Measurements from ENCODE around the gene ATP6V0A1. TPM values are rescaled to one million over a fixed set of nuclear protein-coding genes. Genes with fewer than 3 reads are reported as not detected.

ATP6V0A1 gene
- polyA plus RNA-seq, 2 donors: 27.0 to 27.5 TPM

DNA sequence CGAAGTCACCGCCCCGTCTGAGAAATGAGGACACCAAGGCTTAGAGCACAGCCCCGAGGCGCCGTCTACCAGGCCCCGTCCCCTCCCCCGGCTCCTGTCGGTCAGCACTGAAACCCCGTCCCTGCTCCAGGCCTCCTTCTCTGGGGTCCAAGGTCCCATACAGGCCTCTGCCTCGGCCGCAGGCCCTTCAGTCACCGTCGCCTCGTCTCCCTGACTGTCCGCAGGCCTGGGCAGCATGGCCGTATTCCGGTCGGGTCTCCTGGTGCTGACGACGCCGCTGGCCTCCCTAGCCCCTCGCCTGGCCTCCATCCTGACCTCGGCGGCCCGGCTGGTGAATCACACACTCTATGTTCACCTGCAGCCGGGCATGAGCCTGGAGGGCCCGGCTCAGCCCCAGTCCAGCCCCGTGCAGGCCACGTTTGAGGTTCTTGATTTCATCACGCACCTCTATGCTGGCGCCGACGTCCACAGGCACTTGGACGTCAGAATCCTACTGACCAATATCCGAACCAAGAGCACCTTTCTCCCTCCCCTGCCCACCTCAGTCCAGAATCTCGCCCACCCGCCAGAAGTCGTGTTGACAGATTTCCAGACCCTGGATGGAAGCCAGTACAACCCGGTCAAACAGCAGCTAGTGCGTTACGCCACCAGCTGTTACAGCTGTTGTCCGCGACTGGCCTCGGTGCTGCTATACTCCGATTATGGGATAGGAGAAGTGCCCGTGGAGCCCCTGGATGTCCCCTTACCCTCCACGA lies 103.9 kb downstream of the ATP6V0A1 start:
- no peaks in the 10 kb centered on the region for H3K27me3 ChIP-seq (ENCODE audit: control insufficient read depth in 1 of 2, insufficient read depth in 2 of 2, low read length in 2 of 2)
- WGBS, 2 donors: 7 to 8% methylated on average over 47 to 48 of the region's 48 CpGs
- peak overlapping the region; percentile 89 to 97 for H3K27ac ChIP-seq (ENCODE audit: low read depth in 2 of 2, low read length in 1 of 2)
- peak overlapping the region; percentile 91 for H3K4me3 ChIP-seq (ENCODE audit: low read depth in 1 of 2, low read length in 2 of 2)
- peaks cover 3 to 18% of the 10 kb centered on the region in 2 donors for H3K36me3 ChIP-seq (ENCODE audit: control insufficient read depth in 2 of 2, insufficient read depth in 2 of 2, low read length in 1 of 2)
- H3K9me3 ChIP-seq (ENCODE audit: control insufficient read depth in 2 of 2, insufficient read depth in 1 of 2, low read depth in 1 of 2, low read length in 1 of 2): no peaks in the 10 kb centered on the region
- peaks cover 13 to 32% of the 10 kb centered on the region in 2 donors for H3K4me1 ChIP-seq (ENCODE audit: control insufficient read depth in 2 of 2, insufficient read depth in 2 of 2, low read length in 1 of 2)

DNA sequence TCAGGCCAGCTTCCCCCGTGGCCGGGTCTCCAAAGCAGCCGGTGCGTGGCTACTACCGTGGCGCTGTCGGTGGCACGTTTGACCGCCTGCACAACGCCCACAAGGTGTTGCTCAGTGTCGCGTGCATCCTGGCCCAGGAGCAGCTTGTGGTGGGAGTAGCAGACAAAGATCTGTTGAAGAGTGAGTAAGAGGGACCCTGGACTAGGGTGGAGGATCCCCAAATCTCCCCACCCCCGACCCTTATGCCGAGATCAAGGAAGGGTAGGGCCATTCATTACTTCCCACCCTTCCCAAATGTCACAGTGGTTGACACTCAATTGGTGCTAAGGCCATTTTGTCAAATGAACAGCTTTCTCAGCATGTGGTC lies 104.4 kb downstream of the ATP6V0A1 start:
- H3K4me1 ChIP-seq (ENCODE audit: control insufficient read depth in 2 of 2, insufficient read depth in 2 of 2, low read length in 1 of 2): peaks cover 13 to 35% of the 10 kb centered on the region in 2 donors
- WGBS, 2 donors: 53 to 60% methylated on average over 14 of the region's 14 CpGs
- peak overlapping the region; percentile 91 for H3K4me3 ChIP-seq (ENCODE audit: low read depth in 1 of 2, low read length in 2 of 2)
- H3K27ac ChIP-seq (ENCODE audit: low read depth in 2 of 2, low read length in 1 of 2): peak overlapping the region; percentile 89 to 97
- H3K36me3 ChIP-seq (ENCODE audit: control insufficient read depth in 2 of 2, insufficient read depth in 2 of 2, low read length in 1 of 2): peaks cover 3 to 18% of the 10 kb centered on the region in 2 donors
- H3K27me3 ChIP-seq (ENCODE audit: control insufficient read depth in 1 of 2, insufficient read depth in 2 of 2, low read length in 2 of 2): no peaks in the 10 kb centered on the region
- H3K9me3 ChIP-seq (ENCODE audit: control insufficient read depth in 2 of 2, insufficient read depth in 1 of 2, low read depth in 1 of 2, low read length in 1 of 2): no peaks in the 10 kb centered on the region

DNA sequence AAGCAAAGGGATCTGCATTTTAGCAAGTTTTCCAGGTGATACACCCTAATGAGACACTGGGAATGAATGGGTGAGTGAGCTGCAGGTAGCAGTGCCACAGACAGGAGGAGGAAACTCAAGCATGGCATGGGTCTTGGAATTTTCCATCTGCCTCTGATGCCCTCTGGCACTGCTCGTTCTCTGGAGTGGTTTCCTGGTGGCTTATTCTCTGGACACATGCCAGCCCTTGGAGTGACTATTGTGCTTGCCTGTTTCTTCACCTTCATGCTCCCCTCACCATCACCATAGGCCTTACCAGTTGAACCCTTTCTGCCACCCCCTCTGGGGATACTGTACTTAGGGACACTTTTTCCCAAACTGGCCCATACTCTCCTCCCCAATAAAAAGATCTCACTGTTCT lies 104.9 kb downstream of the ATP6V0A1 start:
- no peaks in the 10 kb centered on the region for H3K27me3 ChIP-seq (ENCODE audit: control insufficient read depth in 1 of 2, insufficient read depth in 2 of 2, low read length in 2 of 2)
- no peaks in the 10 kb centered on the region for H3K9me3 ChIP-seq (ENCODE audit: control insufficient read depth in 2 of 2, insufficient read depth in 1 of 2, low read depth in 1 of 2, low read length in 1 of 2)
- peak overlapping the region; percentile 91 for H3K4me3 ChIP-seq (ENCODE audit: low read depth in 1 of 2, low read length in 2 of 2)
- WGBS, 2 donors: 9 to 19% methylated on average over 1 of the region's 1 CpG
- H3K36me3 ChIP-seq (ENCODE audit: control insufficient read depth in 2 of 2, insufficient read depth in 2 of 2, low read length in 1 of 2): peaks cover 3 to 21% of the 10 kb centered on the region in 2 donors
- peaks cover 13 to 35% of the 10 kb centered on the region in 2 donors for H3K4me1 ChIP-seq (ENCODE audit: control insufficient read depth in 2 of 2, insufficient read depth in 2 of 2, low read length in 1 of 2)
- H3K27ac ChIP-seq (ENCODE audit: low read depth in 2 of 2, low read length in 1 of 2): peak overlapping the region; percentile 89 to 97

DNA sequence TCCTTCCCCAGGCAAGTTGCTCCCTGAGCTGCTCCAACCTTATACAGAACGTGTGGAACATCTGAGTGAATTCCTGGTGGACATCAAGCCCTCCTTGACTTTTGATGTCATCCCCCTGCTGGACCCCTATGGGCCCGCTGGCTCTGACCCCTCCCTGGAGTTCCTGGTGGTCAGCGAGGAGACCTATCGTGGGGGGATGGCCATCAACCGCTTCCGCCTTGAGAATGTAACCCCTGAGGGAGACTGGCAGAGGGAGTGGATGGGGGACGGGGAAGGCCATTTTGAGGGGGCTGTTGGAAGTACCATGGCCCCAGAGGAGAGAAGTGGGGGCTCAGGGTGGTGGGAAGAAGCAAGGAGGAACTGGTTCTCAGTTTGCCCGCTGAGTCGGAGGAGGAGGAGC lies 105.3 kb downstream of the ATP6V0A1 start:
- H3K4me1 ChIP-seq (ENCODE audit: control insufficient read depth in 2 of 2, insufficient read depth in 2 of 2, low read length in 1 of 2): peaks cover 13 to 38% of the 10 kb centered on the region in 2 donors
- no peaks in the 10 kb centered on the region for H3K9me3 ChIP-seq (ENCODE audit: control insufficient read depth in 2 of 2, insufficient read depth in 1 of 2, low read depth in 1 of 2, low read length in 1 of 2)
- WGBS, 2 donors: 81 to 85% methylated on average over 9 of the region's 9 CpGs
- peak overlapping the region in 1 of 2 donors; percentile 97 for H3K27ac ChIP-seq (ENCODE audit: low read depth in 2 of 2, low read length in 1 of 2)
- no peaks in the 10 kb centered on the region for H3K27me3 ChIP-seq (ENCODE audit: control insufficient read depth in 1 of 2, insufficient read depth in 2 of 2, low read length in 2 of 2)
- peak overlapping the region in 1 of 2 donors; percentile 5 for H3K4me3 ChIP-seq (ENCODE audit: low read depth in 1 of 2, low read length in 2 of 2)
- peaks cover 7 to 25% of the 10 kb centered on the region in 2 donors for H3K36me3 ChIP-seq (ENCODE audit: control insufficient read depth in 2 of 2, insufficient read depth in 2 of 2, low read length in 1 of 2)

DNA sequence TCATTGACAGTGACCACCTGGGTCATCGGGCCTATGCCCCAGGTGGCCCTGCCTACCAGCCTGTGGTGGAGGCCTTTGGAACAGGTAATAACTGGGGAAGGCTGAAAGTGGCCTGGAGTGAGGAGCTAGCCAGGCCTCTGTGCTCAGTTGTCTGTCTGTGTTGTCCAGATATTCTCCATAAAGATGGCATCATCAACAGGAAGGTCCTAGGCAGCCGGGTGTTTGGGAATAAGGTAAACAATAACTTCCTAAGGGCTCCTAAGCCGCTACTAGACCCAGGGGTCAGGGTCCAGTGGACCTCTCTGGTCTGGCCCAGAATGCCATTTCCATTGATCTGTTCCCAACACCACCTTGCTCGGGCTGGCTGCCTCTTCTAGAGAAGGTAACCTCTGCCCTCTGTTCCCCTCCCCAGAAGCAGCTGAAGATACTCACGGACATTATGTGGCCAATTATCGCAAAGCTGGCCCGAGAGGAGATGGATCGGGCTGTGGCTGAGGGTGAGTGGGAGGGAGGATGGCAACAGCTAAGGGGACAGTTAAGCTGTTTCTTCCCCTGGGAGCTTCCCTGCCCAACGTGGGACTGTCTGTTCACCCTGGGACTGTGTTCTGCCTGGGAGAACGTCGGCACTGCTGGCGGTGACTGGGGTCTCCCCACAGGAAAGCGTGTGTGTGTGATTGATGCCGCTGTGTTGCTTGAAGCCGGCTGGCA lies 106.3 kb downstream of the ATP6V0A1 start:
- Histone ChIP-seq H3K9me3 (ENCODE audit: control insufficient read depth in 2 of 2, insufficient read depth in 1 of 2, low read depth in 1 of 2, low read length in 1 of 2) (no peaks in the 10 kb centered on the region), H3K27me3 (ENCODE audit: control insufficient read depth in 1 of 2, insufficient read depth in 2 of 2, low read length in 2 of 2) (no peaks in the 10 kb centered on the region), H3K4me1 (ENCODE audit: control insufficient read depth in 2 of 2, insufficient read depth in 2 of 2, low read length in 1 of 2) (peaks cover 13 to 38% of the 10 kb centered on the region in 2 donors), H3K36me3 (ENCODE audit: control insufficient read depth in 2 of 2, insufficient read depth in 2 of 2, low read length in 1 of 2) (peaks cover 15 to 35% of the 10 kb centered on the region in 2 donors), H3K4me3 (ENCODE audit: low read depth in 1 of 2, low read length in 2 of 2) (no peak overlapping the region), H3K27ac (ENCODE audit: low read depth in 2 of 2, low read length in 1 of 2) (peak overlapping the region in 1 of 2 donors; percentile 94)
- 86 to 88% methylated on average over 15 of the region's 15 CpGs for WGBS, 2 donors

DNA sequence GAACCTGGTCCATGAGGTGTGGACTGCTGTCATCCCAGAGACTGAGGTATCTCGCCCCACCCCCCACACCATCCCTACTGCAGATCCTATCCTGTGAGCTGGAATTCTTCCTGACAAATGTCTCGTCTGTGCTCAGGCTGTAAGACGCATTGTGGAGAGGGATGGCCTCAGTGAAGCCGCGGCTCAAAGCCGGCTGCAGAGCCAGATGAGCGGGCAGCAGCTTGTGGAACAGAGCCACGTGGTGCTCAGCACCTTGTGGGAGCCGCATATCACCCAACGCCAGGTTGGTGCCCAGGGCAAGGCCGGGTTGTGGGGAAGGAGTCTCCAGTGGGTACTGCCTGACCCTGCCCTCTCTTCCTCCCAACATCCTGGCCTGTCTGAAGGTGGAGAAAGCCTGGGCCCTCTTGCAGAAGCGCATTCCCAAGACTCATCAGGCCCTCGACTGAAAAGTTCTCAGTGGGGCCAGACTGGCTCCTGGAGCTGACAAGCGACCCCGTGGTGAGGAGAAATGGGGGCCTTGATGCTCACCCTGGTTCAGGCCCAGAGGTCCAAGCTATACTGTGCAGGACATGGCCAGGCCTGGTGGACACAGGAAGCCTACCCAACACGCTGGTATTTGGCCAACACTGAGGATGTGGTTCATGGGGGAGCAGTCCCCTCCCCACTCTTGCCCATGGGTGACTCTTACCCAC lies 107.0 kb downstream of the ATP6V0A1 start:
- Histone ChIP-seq H3K4me3 (ENCODE audit: low read depth in 1 of 2, low read length in 2 of 2) (no peak overlapping the region), H3K9me3 (ENCODE audit: control insufficient read depth in 2 of 2, insufficient read depth in 1 of 2, low read depth in 1 of 2, low read length in 1 of 2) (no peaks in the 10 kb centered on the region), H3K4me1 (ENCODE audit: control insufficient read depth in 2 of 2, insufficient read depth in 2 of 2, low read length in 1 of 2) (peaks cover 13 to 38% of the 10 kb centered on the region in 2 donors), H3K27ac (ENCODE audit: low read depth in 2 of 2, low read length in 1 of 2) (peak overlapping the region in 1 of 2 donors; percentile 94), H3K36me3 (ENCODE audit: control insufficient read depth in 2 of 2, insufficient read depth in 2 of 2, low read length in 1 of 2) (peaks cover 18 to 38% of the 10 kb centered on the region in 2 donors), H3K27me3 (ENCODE audit: control insufficient read depth in 1 of 2, insufficient read depth in 2 of 2, low read length in 2 of 2) (no peaks in the 10 kb centered on the region)
- 89 to 91% methylated on average over 16 of the region's 16 CpGs for WGBS, 2 donors

DNA sequence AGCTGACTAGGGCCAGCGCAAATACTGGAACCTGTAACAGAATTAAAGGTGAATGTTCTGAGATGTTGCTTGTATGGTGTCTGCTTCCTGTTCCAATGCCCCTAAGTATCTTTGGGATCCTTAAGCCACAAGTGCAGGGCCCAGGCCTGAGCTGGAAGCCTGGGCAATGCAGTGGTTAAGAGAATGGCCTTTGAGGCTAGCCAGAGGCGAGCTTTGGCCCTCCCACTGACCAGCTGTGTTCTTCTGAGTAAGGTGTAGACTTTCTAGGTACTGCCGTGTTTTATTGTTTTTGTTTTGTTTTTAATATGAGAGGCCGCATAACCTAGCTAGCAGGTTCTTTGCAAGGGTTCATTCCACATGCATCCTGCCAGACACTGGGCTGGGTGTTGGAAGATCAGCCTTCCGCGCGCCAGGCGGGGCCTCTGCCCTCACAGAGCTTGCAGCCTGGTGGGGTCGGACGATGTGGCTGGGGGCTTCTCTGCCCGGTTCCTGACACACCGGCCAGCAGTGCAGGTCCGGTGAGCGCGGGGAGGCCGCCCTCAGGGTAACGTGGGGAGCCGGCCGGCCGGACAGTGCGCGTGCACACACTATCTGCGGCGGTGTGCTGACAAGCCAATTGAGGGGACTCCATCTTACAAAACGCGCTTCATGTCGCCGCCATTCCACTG lies 107.7 kb downstream of the ATP6V0A1 start:
- Histone ChIP-seq H3K4me1 (ENCODE audit: control insufficient read depth in 2 of 2, insufficient read depth in 2 of 2, low read length in 1 of 2) (peaks cover 13 to 35% of the 10 kb centered on the region in 2 donors), H3K4me3 (ENCODE audit: low read depth in 1 of 2, low read length in 2 of 2) (peak overlapping the region; percentile 74 to 92), H3K27ac (ENCODE audit: low read depth in 2 of 2, low read length in 1 of 2) (peak overlapping the region; percentile 89 to 94), H3K9me3 (ENCODE audit: control insufficient read depth in 2 of 2, insufficient read depth in 1 of 2, low read depth in 1 of 2, low read length in 1 of 2) (no peaks in the 10 kb centered on the region), H3K36me3 (ENCODE audit: control insufficient read depth in 2 of 2, insufficient read depth in 2 of 2, low read length in 1 of 2) (peaks cover 20 to 38% of the 10 kb centered on the region in 2 donors), H3K27me3 (ENCODE audit: control insufficient read depth in 1 of 2, insufficient read depth in 2 of 2, low read length in 2 of 2) (no peaks in the 10 kb centered on the region)
- WGBS, 2 donors: 30 to 31% methylated on average over 28 of the region's 28 CpGs

DNA sequence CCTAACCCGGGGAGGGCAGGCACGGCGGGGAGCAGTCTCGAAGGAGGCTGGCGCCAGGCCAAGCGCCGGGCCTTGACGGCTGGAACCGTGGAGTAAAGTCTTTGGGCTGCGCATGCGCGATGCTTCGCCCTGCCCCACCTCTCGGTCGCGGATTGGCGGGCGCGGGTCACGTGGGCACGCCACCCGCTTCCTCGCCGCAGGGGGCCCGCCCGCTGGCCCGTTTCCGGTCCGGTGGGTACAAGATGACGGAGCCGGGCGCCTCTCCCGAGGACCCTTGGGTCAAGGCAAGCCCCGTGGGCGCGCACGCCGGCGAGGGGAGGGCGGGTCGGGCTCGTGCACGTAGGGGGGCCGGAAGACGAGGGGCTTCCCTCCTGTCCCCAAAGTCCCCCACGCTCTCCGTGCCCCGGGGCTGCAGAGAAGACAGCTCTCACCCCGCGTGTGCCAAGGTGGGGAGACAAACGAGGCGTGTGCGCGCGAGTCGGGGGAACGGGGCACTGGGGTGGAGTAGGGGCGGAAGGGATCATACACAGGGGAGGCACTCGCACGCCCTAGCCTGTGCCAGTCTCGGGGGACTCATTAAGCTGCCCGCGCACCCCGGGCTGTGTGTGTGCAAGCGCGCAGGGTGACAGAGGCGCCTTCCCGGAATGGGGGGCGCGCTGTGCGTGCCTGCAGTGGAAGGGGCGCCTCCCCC lies 108.3 kb downstream of the ATP6V0A1 start, which contains the start of gene MLX:
MLX (plus strand) TSS at position 218 of the 691 bp plus-strand sequence; CDS start at position 243, 25 bp downstream.
- H3K36me3 ChIP-seq (ENCODE audit: control insufficient read depth in 2 of 2, insufficient read depth in 2 of 2, low read length in 1 of 2): peaks cover 26 to 42% of the 10 kb centered on the region in 2 donors
- WGBS, 2 donors: 0 to 1% methylated on average over 70 to 72 of the region's 72 CpGs

More for the DNA sequence above, 108.3 kb downstream of the ATP6V0A1 start, which contains the start of gene MLX:
- Histone ChIP-seq H3K9me3 (ENCODE audit: control insufficient read depth in 2 of 2, insufficient read depth in 1 of 2, low read depth in 1 of 2, low read length in 1 of 2) (no peaks in the 10 kb centered on the region), H3K27ac (ENCODE audit: low read depth in 2 of 2, low read length in 1 of 2) (peak within 1 kb of the TSS; percentile 94 to 97), H3K27me3 (ENCODE audit: control insufficient read depth in 1 of 2, insufficient read depth in 2 of 2, low read length in 2 of 2) (no peaks in the 10 kb centered on the region), H3K4me1 (ENCODE audit: control insufficient read depth in 2 of 2, insufficient read depth in 2 of 2, low read length in 1 of 2) (peaks cover 13 to 32% of the 10 kb centered on the region in 2 donors), H3K4me3 (ENCODE audit: low read depth in 1 of 2, low read length in 2 of 2) (peak within 1 kb of the TSS; percentile 74 to 92)

Measured in esophagus (tissue), 2 donors.